ENCODE measurements around the gene SMIM45.

SMIM45 gene

DNA sequence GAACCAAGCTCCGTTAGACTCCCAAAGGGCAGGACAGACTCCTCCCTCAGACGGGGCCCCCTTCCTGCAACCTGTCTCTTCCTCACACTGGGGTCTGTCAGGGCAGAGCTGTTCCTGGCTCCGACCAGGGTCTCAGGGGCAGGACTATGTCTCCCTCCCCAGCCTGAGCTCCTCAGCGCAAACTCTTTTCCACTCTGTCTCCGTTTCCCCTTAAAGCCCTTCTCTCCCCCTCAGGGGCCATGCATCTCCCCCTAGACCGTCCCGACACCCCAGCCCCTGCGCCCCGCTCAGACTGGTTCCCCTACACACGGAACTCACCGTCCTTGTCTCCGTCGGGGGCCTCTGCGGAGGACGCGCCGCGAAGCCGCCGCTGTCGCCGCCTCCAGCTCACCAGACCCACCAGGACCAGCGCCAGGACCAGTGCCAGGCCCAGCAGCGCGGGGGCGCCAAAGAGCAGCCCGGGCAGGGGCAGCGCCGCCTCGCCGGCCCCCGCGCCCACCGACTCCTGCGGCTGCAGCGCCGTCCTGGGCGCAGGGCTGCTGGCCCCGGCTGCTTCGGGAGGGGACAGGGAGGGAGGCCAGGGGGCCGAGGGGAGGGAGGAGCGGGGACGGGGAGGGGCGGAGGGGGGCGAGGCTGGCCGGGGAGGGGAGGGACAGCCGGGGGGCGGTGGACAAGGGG, 26.0 kb upstream of the SMIM45 start (continued):
- no peak for TF ChIP-seq TAF1 (IDR thresholded peaks at IDR 0.05; ENCODE audit: low read depth, low read length)
- no peak for TF ChIP-seq CEBPB (IDR thresholded peaks at IDR 0.05; ENCODE audit: low read depth, low read length)
- TF ChIP-seq RFX5 (IDR thresholded peaks at IDR 0.05; ENCODE audit: borderline replicate concordance, low read depth, low read length) = no peak
- no peak for TF ChIP-seq KDM1A (IDR thresholded peaks at IDR 0.05; ENCODE audit: borderline replicate concordance, low read length)
- TF ChIP-seq ZNF274 (IDR thresholded peaks at IDR 0.05; ENCODE audit: borderline replicate concordance, extremely low read depth, low read length) = no peak
- no peak for TF ChIP-seq HDAC2 (IDR thresholded peaks at IDR 0.05; ENCODE audit: borderline replicate concordance in 1 of 2, low read depth in 2 of 2, low read length in 2 of 2)
- TF ChIP-seq, protein P1, sequence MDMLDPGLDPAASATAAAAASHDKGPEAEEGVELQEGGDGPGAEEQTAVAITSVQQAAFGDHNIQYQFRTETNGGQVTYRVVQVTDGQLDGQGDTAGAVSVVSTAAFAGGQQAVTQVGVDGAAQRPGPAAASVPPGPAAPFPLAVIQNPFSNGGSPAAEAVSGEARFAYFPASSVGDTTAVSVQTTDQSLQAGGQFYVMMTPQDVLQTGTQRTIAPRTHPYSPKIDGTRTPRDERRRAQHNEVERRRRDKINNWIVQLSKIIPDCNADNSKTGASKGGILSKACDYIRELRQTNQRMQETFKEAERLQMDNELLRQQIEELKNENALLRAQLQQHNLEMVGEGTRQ (IDR thresholded peaks at IDR 0.05; ENCODE audit: low read length) = no peak
- TF ChIP-seq, protein P2, sequence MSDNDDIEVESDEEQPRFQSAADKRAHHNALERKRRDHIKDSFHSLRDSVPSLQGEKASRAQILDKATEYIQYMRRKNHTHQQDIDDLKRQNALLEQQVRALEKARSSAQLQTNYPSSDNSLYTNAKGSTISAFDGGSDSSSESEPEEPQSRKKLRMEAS (IDR thresholded peaks at IDR 0.05) = no peak
- no peak for TF ChIP-seq JUN (IDR thresholded peaks at IDR 0.05; ENCODE audit: low read depth, low read length)
- no peak for TF ChIP-seq SIRT6 (IDR thresholded peaks at IDR 0.05; ENCODE audit: low read length)
- no peak for TF ChIP-seq SP2 (IDR thresholded peaks at IDR 0.05; ENCODE audit: low read length)
- no peak for TF ChIP-seq HDAC6 (IDR thresholded peaks at IDR 0.05; ENCODE audit: low read depth, low read length)
- TF ChIP-seq SIN3A (conservative IDR thresholded peaks at IDR 0.05 in 1 of 2, IDR thresholded peaks at IDR 0.05 in 1 of 2; ENCODE audit: low read depth in 1 of 2, low read length in 2 of 2) = no peak
- no peak for TF ChIP-seq BACH1 (IDR thresholded peaks at IDR 0.05; ENCODE audit: low read length)
- no peak for TF ChIP-seq CHD2 (IDR thresholded peaks at IDR 0.05; ENCODE audit: low read length)
- no peak for TF ChIP-seq KDM5A (IDR thresholded peaks at IDR 0.05; ENCODE audit: low read length)
- TF ChIP-seq KDM4A (IDR thresholded peaks at IDR 0.05; ENCODE audit: low read depth, low read length, severe bottlenecking) = no peak

Measured in H1 (cell line).